Measurements from ENCODE around the gene XPC.
A peak's percentile ranks its signal among the peaks of the same experiment; 100 is the strongest.
"Not testable (repeated sequence)": the region's sequence is repeated elsewhere in the genome, so short reads cannot be mapped to it uniquely, and the experiment has no call there.

The XPC gene

GRCh38 chr3:14178247-14179113 lies at the start of gene XPC, which contains the start of gene LSM3:
Gene XPC, minus strand, starts transcription at chr3:14178601. Its CDS starts 33 bp downstream, at chr3:14178568.
Gene LSM3, plus strand, starts transcription at chr3:14178817. Its CDS starts 44 bp downstream, at chr3:14178861.
- peak; percentile 86 for DNase-seq

DNA sequence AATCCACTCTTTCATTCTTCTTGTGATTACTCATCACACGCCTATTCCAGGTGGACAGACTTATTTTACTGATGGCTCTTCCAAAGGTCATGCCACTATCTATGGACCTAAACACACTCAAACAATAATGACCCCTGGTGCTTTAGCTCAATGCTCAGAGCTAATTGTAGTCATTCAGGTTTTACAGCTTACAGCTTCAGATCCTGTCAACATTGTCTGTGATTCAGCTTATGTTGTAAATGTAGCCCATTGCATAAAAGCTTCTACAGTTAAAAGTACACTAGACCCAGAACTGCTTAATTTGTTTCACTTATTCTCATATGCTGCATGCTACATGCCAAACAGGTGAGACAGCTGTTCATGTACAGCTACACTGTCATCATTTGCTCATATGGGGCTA lies 49.5 kb upstream of the XPC start:
- DNase-seq = no peak

DNA sequence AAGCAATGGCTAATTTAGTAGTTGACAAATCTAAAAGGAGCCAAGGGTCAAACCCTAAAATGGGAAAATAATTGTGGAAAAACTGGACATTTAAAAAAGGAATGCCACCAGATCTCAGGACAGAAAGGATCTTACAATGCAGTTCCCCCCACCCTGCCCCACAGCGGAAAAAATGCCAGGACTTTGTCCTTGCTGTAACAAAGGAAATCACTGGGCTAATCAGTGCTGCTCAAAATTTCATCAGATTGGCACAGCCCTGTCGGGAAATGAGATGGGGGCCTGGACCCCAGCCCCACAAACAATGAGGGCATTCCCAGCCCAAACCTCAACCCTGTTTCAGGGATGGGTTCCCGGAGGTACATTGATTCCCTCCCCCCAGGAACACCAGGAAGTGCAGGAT lies 48.0 kb upstream of the XPC start:
- not testable (repeated sequence) for DNase-seq

DNA sequence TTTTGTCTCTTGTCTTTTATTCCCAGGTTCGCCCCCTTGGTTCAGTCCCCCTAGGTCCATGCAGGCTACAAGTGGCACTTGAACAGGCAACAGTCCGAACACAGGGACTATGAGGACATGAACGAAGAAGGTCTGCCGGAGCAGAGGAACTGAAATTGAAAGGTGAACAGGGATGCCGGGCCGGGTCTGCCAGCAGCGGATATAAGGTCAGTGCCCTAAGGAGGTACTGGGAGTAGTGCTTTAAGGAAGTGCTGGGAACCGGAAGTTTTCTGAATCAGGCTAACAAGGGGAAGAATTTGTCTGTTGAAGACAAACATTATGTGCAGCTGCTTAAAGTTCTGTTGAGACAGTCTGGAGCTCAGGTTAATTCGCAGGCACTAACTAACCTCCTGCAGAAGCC lies 47.0 kb upstream of the XPC start:
- no peak for DNase-seq

- DNase-seq = no peak
Observed at GRCh38 chr3:14224895-14225294, 46.5 kb upstream of the XPC start.

DNA sequence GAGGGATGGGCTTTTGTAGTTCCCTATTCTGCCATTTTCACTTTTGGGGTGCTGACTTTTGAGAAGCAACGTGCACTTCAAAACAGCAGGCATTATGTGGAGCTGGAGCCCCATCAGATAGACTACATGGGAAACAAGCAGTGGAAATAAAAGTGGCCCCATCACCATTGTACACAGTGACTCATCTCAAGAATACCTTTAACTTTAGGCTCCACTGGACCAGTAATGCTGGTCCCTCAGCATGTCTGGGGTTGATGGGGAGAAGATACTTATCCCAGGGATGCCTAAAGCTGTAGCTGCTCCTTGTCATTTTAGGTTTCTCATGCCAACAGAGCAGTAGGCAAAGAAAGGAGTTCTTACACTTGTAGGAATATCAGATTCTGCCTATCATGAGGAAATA lies 45.2 kb upstream of the XPC start:
- DNase-seq = no peak

DNA sequence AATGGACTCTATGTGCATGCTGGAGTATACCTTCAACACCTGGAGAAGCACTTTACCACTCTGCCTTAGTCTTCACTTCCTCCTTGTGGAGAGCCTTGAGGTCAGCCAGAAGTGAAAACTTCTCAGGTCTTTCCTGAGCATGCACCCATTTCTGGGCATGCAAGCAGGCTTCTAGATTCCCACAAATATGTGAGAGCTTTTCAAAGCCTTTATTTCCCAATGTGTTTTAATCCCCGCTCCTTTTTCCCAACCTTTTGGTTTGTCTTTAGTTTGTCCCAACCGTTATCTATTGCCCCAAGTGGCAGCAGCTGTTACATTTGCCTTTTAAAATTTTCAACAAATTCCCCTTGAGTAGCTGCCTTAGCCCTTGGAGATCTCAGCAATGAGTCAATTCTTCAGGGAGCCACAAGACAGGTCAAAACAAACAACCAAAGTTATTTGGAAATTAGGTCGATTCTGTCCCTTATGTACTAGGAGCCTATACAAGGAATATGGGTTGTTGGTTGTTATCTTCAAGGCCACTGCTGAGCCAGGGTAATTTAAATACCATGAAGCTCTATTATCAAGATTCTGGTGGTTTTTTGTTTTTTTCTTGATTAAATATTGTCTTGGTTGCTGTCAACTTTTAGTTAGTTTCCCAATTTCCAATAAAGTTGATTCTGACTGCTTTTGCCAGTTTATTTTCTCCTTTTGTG lies 44.6 kb upstream of the XPC start:
- no peak for DNase-seq

GRCh38 chr3:14222457-14222856 lies 44.1 kb upstream of the XPC start:
- no peak for DNase-seq

DNA sequence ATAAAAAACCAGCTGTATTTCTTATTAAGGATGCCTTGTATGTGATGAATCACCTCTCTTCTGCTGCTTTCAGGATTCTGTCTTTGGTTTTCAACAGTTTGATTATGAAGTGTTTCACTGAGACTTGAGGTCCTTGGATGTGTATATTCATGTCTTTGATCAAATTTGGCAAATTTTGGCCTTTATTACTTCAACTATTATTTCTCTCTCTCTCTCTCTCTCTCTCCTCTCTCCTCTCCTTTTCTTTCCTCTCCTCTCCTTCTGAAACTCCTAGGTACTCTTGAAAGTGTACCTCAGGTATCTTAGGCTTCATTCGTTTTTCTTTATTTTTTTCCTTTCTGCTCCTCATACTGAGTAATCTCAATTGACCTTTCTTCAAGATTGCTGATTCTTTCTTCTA lies 43.5 kb upstream of the XPC start:
- DNase-seq = no peak

DNA sequence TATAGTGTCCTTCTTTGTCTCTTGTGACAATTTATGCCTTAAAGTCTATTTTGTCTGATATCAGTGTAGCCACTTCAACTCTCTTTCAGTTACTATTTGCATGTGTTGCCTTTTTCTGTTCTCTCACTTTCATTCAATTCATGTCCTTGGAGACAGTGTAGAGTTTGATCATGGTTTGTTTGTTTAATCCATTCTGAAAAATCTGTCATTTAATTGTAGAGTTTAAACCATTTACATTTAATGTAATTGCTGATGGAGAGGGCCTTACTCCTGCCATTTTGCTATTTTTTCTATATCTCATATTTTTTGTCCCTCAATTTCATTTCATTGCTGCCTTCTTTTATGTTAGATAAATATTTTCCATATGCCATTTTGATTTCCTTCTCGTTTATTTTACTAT lies 42.5 kb upstream of the XPC start:
- DNase-seq = no peak

GRCh38 chr3:14218355-14218754 lies 40.0 kb upstream of the XPC start:
- no peak for DNase-seq

- DNase-seq = no peak
Observed at GRCh38 chr3:14216257-14217048, 38.1 kb upstream of the XPC start.

- DNase-seq = no peak
Observed at GRCh38 chr3:14214764-14215163, 36.4 kb upstream of the XPC start.

DNA sequence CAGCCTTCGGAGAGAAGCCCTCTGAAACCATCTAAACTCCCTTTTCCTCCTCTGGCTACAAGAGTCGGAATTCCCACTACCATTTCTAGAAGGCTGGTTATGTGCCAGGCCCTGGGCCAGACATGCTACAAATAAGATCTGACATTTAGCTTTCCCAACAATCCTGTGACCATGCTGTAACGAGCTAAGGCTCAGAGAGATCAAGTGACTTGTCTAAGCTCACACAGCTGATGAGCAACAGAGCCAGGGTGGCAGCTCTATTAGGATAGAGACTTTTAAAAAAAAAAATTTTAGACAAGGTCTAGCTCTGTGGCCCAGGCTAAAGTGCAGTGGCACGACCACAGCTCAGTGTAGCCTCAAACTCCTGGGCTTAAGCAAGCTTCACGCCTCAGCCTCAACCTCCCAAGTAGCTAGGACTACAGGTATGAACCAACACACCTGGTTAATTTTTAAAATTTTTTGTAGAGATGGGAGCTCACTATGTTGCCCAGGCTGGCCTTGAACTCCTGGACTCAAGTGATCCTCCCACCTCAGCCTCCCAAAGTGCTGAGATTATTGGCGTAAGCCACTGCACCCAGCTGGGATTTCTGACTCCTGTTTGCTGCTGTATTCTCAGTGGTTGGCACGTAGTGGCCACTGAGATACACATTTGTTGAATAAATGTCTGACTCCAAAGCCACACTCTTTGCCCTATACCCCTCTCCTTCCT lies 34.8 kb upstream of the XPC start:
- no peak for DNase-seq

- no peak for DNase-seq
Observed at GRCh38 chr3:14212032-14212431, 33.6 kb upstream of the XPC start.

DNA sequence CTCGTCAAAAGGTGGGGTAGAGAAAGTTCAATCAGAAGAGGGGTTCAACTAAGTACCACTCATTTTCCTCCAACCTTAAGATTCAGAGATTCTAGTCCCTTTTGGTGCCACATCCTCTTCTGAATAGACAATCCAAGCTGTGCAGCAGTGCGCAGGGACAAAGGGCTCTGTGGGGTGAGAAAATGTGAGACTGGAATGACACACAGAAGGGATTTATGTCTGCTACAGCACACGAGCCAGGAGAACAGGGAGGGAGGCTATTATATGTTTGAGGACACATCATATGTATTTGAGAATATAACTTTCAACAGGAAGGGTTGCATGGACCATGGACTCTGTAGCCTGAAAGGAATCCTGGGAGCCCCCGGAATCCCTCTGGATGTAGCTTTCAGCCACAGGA lies 33.2 kb upstream of the XPC start:
- no peak for DNase-seq

GRCh38 chr3:14210843-14211594 lies 32.6 kb upstream of the XPC start:
- no peak for DNase-seq

DNA sequence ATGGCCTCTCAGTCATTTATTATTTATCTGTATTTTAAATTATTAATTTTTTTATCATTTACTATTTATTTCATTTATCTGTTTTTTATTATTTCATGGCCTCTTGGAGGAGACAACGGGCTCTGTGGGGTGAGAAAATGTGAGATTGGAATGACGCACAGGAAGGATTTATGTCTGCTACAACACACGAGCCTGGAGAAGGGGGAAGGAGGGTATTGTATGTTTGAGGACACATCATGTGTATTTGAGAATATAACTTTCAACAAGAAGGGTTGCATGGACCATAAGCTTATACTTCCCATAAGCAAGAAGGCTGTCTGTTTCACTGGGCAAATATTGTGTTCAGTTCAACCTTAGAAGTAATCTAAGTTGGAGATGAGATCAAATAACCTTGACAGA lies 31.9 kb upstream of the XPC start:
- DNase-seq = no peak

DNA sequence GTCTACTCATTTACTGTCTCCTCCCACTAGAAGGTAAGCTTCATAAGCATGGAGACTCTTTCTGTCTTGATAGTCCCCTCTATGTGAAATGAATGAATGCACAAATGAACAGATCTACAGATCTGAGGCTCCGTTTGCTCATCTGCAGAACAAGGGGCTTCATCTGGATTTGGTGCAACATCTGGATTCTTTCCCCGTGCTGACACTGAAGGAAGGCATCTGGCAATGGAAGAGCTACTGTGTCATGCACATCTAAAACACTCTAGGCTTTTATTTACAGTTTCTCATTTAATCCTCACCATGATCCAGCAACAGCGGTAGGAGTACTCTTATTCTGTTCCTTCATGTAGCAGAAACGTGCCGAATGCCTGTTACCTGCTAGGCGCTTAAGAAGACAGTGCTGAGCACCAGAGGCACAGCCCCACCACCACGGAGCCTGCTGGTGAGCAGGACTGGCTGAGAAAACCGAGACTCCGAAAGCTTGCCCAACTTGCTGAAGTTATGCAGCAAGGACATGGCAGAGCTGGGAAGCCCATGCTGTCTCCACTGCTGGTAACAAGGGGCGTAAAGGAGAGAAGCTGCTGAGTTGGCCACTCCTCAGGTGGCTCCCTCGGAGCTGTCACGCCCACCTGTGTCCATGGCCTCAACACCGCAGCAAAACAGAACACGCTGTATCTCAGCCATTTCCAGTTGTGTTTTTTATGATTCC lies 31.3 kb upstream of the XPC start:
- DNase-seq = no peak

DNA sequence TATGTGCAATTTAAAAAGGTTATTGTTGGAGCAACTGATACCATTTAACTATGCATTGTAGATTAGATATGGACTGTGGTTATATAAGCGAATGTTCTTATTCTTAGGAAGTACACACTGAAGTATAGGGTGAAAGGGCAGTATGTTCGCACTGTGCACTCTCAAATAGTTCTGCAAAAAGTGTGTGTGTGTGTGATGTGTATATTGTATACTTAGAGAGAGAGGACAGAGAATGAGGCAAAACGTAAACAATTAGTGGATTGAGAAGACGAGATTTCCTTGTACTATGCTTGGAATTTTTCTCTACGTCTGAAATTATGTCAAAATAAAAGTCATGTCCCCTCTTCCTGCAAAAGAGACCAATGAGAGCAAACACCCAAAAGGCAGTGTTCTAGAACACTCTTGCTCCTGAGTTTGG lies 30.6 kb upstream of the XPC start:
- DNase-seq = no peak

DNA sequence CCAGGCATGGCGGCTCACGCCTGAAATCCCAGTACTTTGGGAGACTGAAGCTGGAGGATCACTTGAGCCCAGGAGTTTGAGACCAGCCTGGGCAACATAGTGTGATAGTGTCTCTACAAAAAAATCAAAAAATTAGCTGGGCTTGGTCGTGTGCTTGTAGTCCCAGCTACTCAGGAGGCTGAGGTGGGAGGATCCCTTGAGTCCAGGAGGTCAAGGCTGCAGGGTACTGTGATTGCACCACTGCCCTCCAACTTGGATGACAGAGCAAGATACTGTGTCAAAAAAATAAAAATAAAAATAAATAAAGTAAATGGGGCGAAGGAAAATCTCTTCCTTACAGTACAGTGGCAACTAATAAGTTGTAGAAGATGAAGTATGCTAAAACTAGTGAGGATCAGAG lies 29.8 kb upstream of the XPC start:
- no peak for DNase-seq

All from DMS79 (cell line).